PC-3 (cell line): ENCODE results near the gene ESF1.

Experiments used
- CTCF ChIP-seq: fragments of 300-600 bp; sonication (generic); conservative IDR thresholded peaks from 2 replicates; pipeline ENCODE4 v1.5.1; 2017; ENCODE audit warnings: antibody characterized with exemption, low read depth, mild to moderate bottlenecking, low read length
- EZH2 ChIP-seq: fragments of 300-600 bp; sonication (generic); IDR thresholded peaks from one replicate; pipeline ENCODE4 v1.6.1; 2017; ENCODE audit warnings: antibody characterized with exemption, mild to moderate bottlenecking, low read length; ENCODE audit not compliant: unreplicated experiment

- no peak for TF ChIP-seq CTCF
- TF ChIP-seq EZH2, result no peak
Observed at GRCh38 chr20:13765299-13765698, 19.4 kb downstream of the ESF1 start.
